Prostate gland (tissue), 2 donors: ENCODE measurements around the gene FOXI2.

Experiments
- POLR2A ChIP-seq: fragments of 450-650 bp; IDR thresholded peaks from one replicate; pipeline ENCODE4 v1.6.1; 2016; ENCODE audit warnings: antibody characterized with exemption, mild to moderate bottlenecking
- POLR2AphosphoS5 ChIP-seq: sonication (generic); formaldehyde crosslinking; IDR thresholded peaks from one replicate; pipeline ENCODE4 v1.6.1; 2017; ENCODE audit warnings: antibody characterized with exemption
- TF ChIP-seq, protein P1 (sequence below), 4 experiments: fragments of 200-600 bp in 2 of 4; fragments of 450-650 bp in 2 of 4; sonication (generic) in 2 of 4; IDR thresholded peaks; 1 replicate in 3 of 4; 2 replicates in 1 of 4; pipeline ENCODE4 v1.5.1; 2016 to 2019; ENCODE audit warnings: antibody characterized with exemption in 4 of 4, mild to moderate bottlenecking in 2 of 4, moderate library complexity in 2 of 4

DNA sequence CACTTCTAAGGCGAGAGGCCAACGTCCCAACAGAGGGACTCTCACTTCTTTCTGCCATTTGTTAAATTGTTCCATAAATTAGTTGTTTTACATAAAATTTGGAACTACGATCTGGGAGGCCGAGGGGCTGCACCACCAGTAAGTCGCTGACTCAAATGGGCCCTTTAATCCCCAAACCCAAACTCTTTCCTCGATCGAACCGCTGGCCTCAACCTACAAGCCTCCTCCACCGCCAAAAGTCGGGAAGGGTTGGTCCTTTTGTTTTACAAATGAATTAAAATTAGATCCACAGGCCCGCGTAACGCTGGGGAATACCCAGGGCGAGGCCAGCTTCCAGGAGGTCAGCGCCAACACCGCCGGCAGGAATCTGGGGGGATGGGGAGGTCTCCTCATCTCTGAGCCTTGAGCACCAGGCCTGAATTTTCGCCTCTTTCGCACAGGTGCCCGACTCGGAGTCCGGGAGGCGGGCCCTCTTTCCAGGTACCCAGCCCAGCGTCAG lies 1.2 kb upstream of the FOXI2 start:
- no peak for TF ChIP-seq POLR2A
- TF ChIP-seq POLR2AphosphoS5, result no peak
- TF ChIP-seq, protein P1, sequence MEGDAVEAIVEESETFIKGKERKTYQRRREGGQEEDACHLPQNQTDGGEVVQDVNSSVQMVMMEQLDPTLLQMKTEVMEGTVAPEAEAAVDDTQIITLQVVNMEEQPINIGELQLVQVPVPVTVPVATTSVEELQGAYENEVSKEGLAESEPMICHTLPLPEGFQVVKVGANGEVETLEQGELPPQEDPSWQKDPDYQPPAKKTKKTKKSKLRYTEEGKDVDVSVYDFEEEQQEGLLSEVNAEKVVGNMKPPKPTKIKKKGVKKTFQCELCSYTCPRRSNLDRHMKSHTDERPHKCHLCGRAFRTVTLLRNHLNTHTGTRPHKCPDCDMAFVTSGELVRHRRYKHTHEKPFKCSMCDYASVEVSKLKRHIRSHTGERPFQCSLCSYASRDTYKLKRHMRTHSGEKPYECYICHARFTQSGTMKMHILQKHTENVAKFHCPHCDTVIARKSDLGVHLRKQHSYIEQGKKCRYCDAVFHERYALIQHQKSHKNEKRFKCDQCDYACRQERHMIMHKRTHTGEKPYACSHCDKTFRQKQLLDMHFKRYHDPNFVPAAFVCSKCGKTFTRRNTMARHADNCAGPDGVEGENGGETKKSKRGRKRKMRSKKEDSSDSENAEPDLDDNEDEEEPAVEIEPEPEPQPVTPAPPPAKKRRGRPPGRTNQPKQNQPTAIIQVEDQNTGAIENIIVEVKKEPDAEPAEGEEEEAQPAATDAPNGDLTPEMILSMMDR (IDR thresholded peaks at IDR 0.05), result no peak
